Endothelial cell of umbilical vein (primary cell): ENCODE measurements around the gene RNF224. TPM values are rescaled to one million over a fixed set of nuclear protein-coding genes. Genes with fewer than 3 reads are reported as not detected.

ENCODE experiments used
- BruUV-seq: library from RNA; stranded (reverse); fragments of 400-500 nt; replicated peaks from 2 replicates; lab custom pipeline; 2021; lab: Mats Ljungman, UMichigan
- CTCF ChIA-PET: fragments of 300-600, 350-600 bp; sonication (Branson Sonifier 250); formaldehyde crosslinking; loops from one replicate; lab custom pipeline; 2021; ENCODE audit warnings: antibody characterized with exemption, inconsistent platforms; lab: Charles Lee
- POLR2A ChIA-PET: fragments of 300-600, 350-600 bp; sonication (Branson Sonifier 250); formaldehyde crosslinking; loops from one replicate; lab custom pipeline; 2021; ENCODE audit warnings: antibody characterized with exemption, inconsistent platforms; lab: Charles Lee
- DNase-seq: peaks from one replicate; pipeline ENCODE4 v3.0.0-alpha.2; 2011; ENCODE audit warnings: low read depth, low spot score
- FAIRE-seq: peaks from 2 replicates; lab custom pipeline; 2011; peaks lifted over from hg19 to GRCh38; lab: Jason Lieb, UNC
- H2AFZ ChIP-seq: 2 replicates; pipeline ENCODE4 v1.6.0; 2012; ENCODE audit warnings: low read depth, low read length, control low read depth, inconsistent platforms
- H3K27ac ChIP-seq: 2 replicates; pipeline ENCODE4 v1.5.1; 2011; ENCODE audit warnings: low read depth, mild to moderate bottlenecking, control low read depth, low read length, moderate library complexity; ENCODE audit not compliant: insufficient read depth
- H3K27me3 ChIP-seq, 2 experiments: 2 replicates each; pipeline versions ENCODE4 v1.6.0 to v1.6.1; 2011; ENCODE audit warnings: low read length in 2 of 2, mixed read lengths in 1 of 2; ENCODE audit not compliant: control insufficient read depth in 2 of 2, insufficient read depth in 2 of 2
- H3K36me3 ChIP-seq, 2 experiments: 2 replicates in 1 of 2; 3 replicates in 1 of 2; pipeline ENCODE4 v1.5.1; 2011; ENCODE audit warnings: low read length in 2 of 2, mild to moderate bottlenecking in 1 of 2, moderate library complexity in 1 of 2; ENCODE audit not compliant: control insufficient read depth in 2 of 2, insufficient read depth in 2 of 2; ENCODE audit errors: extremely low read depth in 1 of 2
- H3K4me1 ChIP-seq: 3 replicates; pipeline ENCODE4 v1.5.1; 2011; ENCODE audit warnings: mild to moderate bottlenecking, low read length; ENCODE audit not compliant: control insufficient read depth, insufficient read depth; ENCODE audit errors: extremely low read depth
- H3K4me2 ChIP-seq: 2 replicates; pipeline ENCODE4 v1.6.1; 2011; ENCODE audit warnings: low read length, control low read depth, mixed read lengths; ENCODE audit not compliant: insufficient read depth
- H3K4me3 ChIP-seq, 3 experiments: fragments of 200-600 bp in 1 of 3; sonication (generic), shearing (Covaris generic) in 1 of 3; replicated peaks in 1 of 3; 2 replicates each; pipeline ENCODE4 v1.5.1; 2011 to 2016; ENCODE audit warnings: control low read depth in 3 of 3, low read length in 3 of 3, mild to moderate bottlenecking in 2 of 3, inconsistent platforms in 1 of 3, low read depth in 1 of 3, moderate library complexity in 1 of 3; ENCODE audit not compliant: insufficient read depth in 1 of 3
- H3K79me2 ChIP-seq: 2 replicates; pipeline ENCODE4 v1.6.0; 2012; ENCODE audit warnings: low read length, inconsistent platforms; ENCODE audit not compliant: control insufficient read depth, insufficient read depth
- H3K9ac ChIP-seq: replicated peaks from 2 replicates; pipeline ENCODE3; 2011; ENCODE audit warnings: low read length, control low read depth; ENCODE audit not compliant: insufficient read depth; ENCODE audit errors: extremely low read depth
- H3K9me1 ChIP-seq: replicated peaks from 3 replicates; pipeline ENCODE4 v1.6.0; 2011; ENCODE audit warnings: mild to moderate bottlenecking, low read length; ENCODE audit not compliant: control insufficient read depth, insufficient read depth; ENCODE audit errors: extremely low read depth
- H3K9me3 ChIP-seq: replicated peaks from 2 replicates; pipeline ENCODE4 v1.5.1; 2012; ENCODE audit warnings: low read length, inconsistent platforms; ENCODE audit not compliant: control insufficient read depth, insufficient read depth
- H4K20me1 ChIP-seq: replicated peaks from 2 replicates; pipeline ENCODE3; 2011; ENCODE audit warnings: mild to moderate bottlenecking, low read length; ENCODE audit not compliant: control insufficient read depth, insufficient read depth; ENCODE audit errors: extremely low read depth
- EZH2 ChIP-seq: IDR thresholded peaks from 2 replicates; pipeline ENCODE4 v1.6.1; 2012; ENCODE audit warnings: borderline replicate concordance, low read depth, mild to moderate bottlenecking, moderate library complexity, low read length, inconsistent platforms; ENCODE audit not compliant: severe bottlenecking
- FOS ChIP-seq: IDR thresholded peaks from 2 replicates; pipeline ENCODE4 v1.6.1; 2011; ENCODE audit warnings: mild to moderate bottlenecking, low read length, moderate library complexity, borderline replicate concordance; ENCODE audit not compliant: insufficient read depth
- GATA2 ChIP-seq: IDR thresholded peaks from 2 replicates; pipeline ENCODE4 v1.7.0; 2011; ENCODE audit warnings: low read depth, mild to moderate bottlenecking, moderate library complexity, mixed read lengths, low read length; ENCODE audit not compliant: insufficient read length, insufficient read depth
- MYC ChIP-seq: IDR thresholded peaks from one replicate; pipeline ENCODE4 v1.6.1; 2011; ENCODE audit warnings: mild to moderate bottlenecking, low read depth, low read length
- POLR2A ChIP-seq: IDR thresholded peaks from 2 replicates; pipeline ENCODE4 v1.6.1; 2012; ENCODE audit warnings: low read depth, mild to moderate bottlenecking, control low read depth, low read length
- POLR2AphosphoS5 ChIP-seq: IDR thresholded peaks from 2 replicates; pipeline ENCODE4 v1.6.1; 2012; ENCODE audit warnings: low read depth, mild to moderate bottlenecking, control low read depth, low read length, moderate library complexity; ENCODE audit not compliant: insufficient read depth
- dilution Hi-C: fragments of 300-500 bp; cut with MboI; formaldehyde crosslinking; loops from one replicate; pipeline ENCODE4 v1.15.0; 2019; ENCODE audit warnings: low sequenced_read_pairs; ENCODE audit not compliant: extremely low pct_ligation_motif_present
- intact Hi-C: fragments of 100-400 bp; cut with micrococcal nuclease; formaldehyde crosslinking; loops from one replicate; pipeline ENCODE4 v1.10.0; 2022
- polyA plus RNA-seq, 4 experiments: library from polyadenylated mRNA; depleted of rRNA in 3 of 4; stranded (reverse) in 3 of 4; unstranded in 1 of 4; fragments of >200 nt; gene quantifications; 2 replicates each; pipeline versions ENCODE4 v1.2.1 to v1.2.3, GENCODE V29; 2011 to 2012; ENCODE audit warnings: missing spikeins in 1 of 4
- total RNA-seq: library from RNA; stranded (reverse); gene quantifications from 2 replicates; pipeline ENCODE4 v1.2.3, GENCODE V29; 2021
- TF ChIP-seq, protein P1 (sequence below): IDR thresholded peaks from 2 replicates; pipeline ENCODE4 v1.6.1; 2011; ENCODE audit not compliant: insufficient read depth, insufficient read length
- TF ChIP-seq, protein P2 (sequence below), 2 donors: IDR thresholded peaks; 1 replicate in 1 of 2; 2 replicates in 1 of 2; pipeline ENCODE4 v1.5.1; 2011; ENCODE audit warnings: low read length in 2 of 2, mild to moderate bottlenecking in 2 of 2, moderate library complexity in 2 of 2, control low read depth in 1 of 2, inconsistent platforms in 1 of 2, low read depth in 1 of 2; ENCODE audit not compliant: insufficient read depth in 1 of 2; ENCODE audit errors: extremely low read depth in 1 of 2

Gene RNF224
- total and polyA plus RNA-seq, 2 donors (not counting 3 experiments of a cell fraction or from before 2014, with no cell fraction given): not detected

DNA sequence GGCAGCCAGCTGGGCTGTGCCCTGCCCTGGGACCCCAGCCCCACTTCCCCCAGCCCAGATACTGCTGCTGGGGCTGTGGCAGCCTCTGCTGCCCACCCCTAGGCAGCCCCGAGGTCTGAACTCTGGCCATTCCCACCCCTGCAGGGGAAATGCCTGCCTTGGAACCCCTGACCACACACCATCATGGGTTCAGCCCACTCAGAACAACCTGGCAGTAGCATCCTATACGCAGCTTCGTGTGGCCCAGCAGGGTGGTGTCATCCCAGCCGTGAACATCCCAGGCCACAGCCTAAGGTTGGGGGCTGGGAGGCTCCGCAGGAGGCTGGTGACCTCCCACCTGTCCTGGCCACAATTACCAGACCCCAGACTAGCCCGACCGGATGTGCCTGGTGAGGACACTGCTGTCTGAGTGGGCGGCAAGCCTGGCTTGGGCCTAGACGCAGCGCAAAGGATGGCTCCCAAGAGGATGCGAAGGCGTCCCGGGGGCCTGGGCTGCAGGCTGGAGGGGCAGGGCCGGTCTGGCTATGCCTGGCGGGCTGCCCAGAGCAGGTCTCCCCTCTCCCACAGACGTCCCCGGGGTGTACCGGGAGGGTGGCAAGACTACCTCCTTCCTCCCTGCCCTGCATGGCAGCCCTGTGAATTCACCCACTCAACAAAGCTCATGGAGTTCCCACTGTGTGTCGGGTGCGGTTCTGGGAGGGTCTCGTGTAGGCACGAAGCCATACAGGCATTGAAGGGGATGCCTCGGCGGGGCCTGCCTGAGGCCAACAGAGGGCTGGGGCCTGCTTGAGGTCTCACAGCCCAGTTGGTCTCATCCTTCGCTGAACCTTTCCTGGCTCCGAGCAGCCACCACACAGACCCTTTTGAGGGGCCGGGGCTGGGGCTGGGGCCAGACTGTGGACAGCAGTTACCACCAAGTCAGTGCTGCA is 1.9 kb downstream of the RNF224 start:
- no TSS peak for BruUV-seq
- Histone ChIP-seq H3K9me3 (no peaks in the 10 kb centered on the region), H2AFZ (no peak overlapping the region), H3K4me1 (no peaks in the 10 kb centered on the region), H4K20me1 (no peaks in the 10 kb centered on the region), H3K36me3 (no peaks in the 10 kb centered on the region), H3K4me3 (no peak overlapping the region), H3K9me1 (no peaks in the 10 kb centered on the region), H3K79me2 (no peaks in the 10 kb centered on the region), H3K9ac (no peak overlapping the region), H3K27me3 (no peaks in the 10 kb centered on the region), H3K27ac (no peak overlapping the region), H3K4me2 (no peak overlapping the region)
- no peak for DNase-seq
- intact Hi-C loops: no loop called here
- CTCF ChIA-PET: no interaction called here
- no peak for FAIRE-seq
- dilution Hi-C loops: no loop called here
- TF ChIP-seq POLR2AphosphoS5 (no peak), POLR2A (no peak), FOS (no peak), EZH2 (no peak), MYC (no peak), GATA2 (no peak)
- TF ChIP-seq, protein P1, sequence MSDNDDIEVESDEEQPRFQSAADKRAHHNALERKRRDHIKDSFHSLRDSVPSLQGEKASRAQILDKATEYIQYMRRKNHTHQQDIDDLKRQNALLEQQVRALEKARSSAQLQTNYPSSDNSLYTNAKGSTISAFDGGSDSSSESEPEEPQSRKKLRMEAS: no peak
- TF ChIP-seq, protein P2, sequence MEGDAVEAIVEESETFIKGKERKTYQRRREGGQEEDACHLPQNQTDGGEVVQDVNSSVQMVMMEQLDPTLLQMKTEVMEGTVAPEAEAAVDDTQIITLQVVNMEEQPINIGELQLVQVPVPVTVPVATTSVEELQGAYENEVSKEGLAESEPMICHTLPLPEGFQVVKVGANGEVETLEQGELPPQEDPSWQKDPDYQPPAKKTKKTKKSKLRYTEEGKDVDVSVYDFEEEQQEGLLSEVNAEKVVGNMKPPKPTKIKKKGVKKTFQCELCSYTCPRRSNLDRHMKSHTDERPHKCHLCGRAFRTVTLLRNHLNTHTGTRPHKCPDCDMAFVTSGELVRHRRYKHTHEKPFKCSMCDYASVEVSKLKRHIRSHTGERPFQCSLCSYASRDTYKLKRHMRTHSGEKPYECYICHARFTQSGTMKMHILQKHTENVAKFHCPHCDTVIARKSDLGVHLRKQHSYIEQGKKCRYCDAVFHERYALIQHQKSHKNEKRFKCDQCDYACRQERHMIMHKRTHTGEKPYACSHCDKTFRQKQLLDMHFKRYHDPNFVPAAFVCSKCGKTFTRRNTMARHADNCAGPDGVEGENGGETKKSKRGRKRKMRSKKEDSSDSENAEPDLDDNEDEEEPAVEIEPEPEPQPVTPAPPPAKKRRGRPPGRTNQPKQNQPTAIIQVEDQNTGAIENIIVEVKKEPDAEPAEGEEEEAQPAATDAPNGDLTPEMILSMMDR (IDR thresholded peaks at IDR 0.05; ENCODE audit: extremely low read depth in 1 of 2, insufficient read depth in 1 of 2, low read depth in 1 of 2, low read length in 2 of 2): no peak
- POLR2A ChIA-PET: interaction anchor here (2.6 kb wide), 1 partner anchor 12 kb away, joined by 6 read pairs; the partner anchor contains the start of gene TUBB4B
